ENCODE data around the gene PDPN. TPM values are rescaled to one million over a fixed set of nuclear protein-coding genes. Genes with fewer than 3 reads are reported as not detected.

PDPN gene
- total and polyA plus RNA-seq, 2 of the 13 experiments (the other 11 are each of a cell fraction or from before 2014, with no cell fraction given): not detected

DNA sequence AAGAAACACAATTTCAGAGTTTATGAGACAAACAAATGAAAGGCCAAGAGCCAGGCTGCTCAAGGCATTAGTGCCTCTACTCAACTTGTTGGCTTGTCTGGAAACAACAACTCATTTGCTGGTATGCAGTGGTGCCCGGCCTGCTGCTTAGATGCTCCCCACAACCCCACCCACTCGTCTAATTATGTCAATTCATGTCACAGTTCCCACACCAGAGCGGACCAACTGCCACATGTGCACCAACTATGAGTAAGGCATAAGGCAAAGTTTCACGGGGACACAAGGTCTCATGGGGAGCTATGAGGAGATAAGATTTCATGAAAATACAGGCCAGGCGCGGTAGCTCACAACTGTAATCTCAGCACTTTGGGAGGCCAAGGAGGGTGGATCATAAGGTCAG, 35.4 kb upstream of the PDPN start (continued):
- TF ChIP-seq ZNF34 (CRISPR knock-in tag; IDR thresholded peaks at IDR 0.05; ENCODE audit: borderline replicate concordance) (no peak), CBFB (CRISPR knock-in tag; IDR thresholded peaks at IDR 0.05) (no peak)
- TF ChIP-seq, protein P1, sequence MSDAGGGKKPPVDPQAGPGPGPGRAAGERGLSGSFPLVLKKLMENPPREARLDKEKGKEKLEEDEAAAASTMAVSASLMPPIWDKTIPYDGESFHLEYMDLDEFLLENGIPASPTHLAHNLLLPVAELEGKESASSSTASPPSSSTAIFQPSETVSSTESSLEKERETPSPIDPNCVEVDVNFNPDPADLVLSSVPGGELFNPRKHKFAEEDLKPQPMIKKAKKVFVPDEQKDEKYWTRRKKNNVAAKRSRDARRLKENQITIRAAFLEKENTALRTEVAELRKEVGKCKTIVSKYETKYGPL (CRISPR knock-in tag; IDR thresholded peaks at IDR 0.05): no peak

DNA sequence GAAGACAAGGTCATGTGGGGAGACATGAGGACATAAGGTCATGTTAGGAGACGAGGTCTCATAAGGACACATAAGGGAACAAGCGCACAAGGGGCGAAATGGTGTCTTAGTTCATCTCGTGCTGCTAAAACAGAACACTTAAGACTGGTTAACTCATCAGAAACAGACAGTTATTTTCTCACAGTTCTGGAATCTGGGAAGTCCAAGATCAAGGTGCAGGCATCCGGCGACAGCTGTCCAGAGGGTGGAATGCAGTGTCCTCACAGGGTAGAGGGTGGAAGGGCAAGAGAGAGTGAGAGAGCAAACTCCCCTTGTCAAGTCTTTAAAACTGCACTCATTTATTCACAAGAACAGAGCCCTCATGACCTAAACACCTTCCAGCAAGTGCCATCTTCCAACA, 34.6 kb upstream of the PDPN start:
- intact Hi-C loops (cut with micrococcal nuclease; ENCODE audit: unreplicated experiment): no loop called here
- 23% methylated on average over 6 of the region's 6 CpGs for WGBS (ENCODE audit: low lambda C conversion rate)
- Histone ChIP-seq H3K79me2 (ENCODE audit: insufficient read depth, low read length) (no peaks in the 10 kb centered on the region), H2AFZ (ENCODE audit: low read length) (no peak overlapping the region), H3K27ac (ENCODE audit: extremely low read length, insufficient read depth, low read length) (no peak overlapping the region), H3K4me2 (ENCODE audit: low read depth, low read length) (no peak overlapping the region), H3K4me3 (replicated peaks in 1 of 3; ENCODE audit: insufficient read depth in 1 of 3, low read depth in 2 of 3, low read length in 3 of 3) (no peak overlapping the region), H3K27me3 (ENCODE audit: control insufficient read depth in 1 of 2, insufficient read depth in 2 of 2, low read length in 2 of 2) (peaks cover 0 to 4% of the 10 kb centered on the region in 2 experiments; a peak in 2 of 5 replicates), H4K20me1 (ENCODE audit: insufficient read depth, low read length) (no peaks in the 10 kb centered on the region), H3K9me3 (ENCODE audit: low read length) (no peaks in the 10 kb centered on the region), H3K4me1 (ENCODE audit: insufficient read depth, low read length) (no peaks in the 10 kb centered on the region), H3K9ac (ENCODE audit: insufficient read depth, low read depth, low read length) (no peak overlapping the region), H3K36me3 (replicated peaks in 1 of 2; ENCODE audit: control insufficient read depth in 1 of 2, insufficient read depth in 2 of 2, low read length in 2 of 2) (no peaks in the 10 kb centered on the region)
- TF ChIP-seq ZNF605 (CRISPR knock-in tag; IDR thresholded peaks at IDR 0.05): no peak
- TF ChIP-seq, protein P2, sequence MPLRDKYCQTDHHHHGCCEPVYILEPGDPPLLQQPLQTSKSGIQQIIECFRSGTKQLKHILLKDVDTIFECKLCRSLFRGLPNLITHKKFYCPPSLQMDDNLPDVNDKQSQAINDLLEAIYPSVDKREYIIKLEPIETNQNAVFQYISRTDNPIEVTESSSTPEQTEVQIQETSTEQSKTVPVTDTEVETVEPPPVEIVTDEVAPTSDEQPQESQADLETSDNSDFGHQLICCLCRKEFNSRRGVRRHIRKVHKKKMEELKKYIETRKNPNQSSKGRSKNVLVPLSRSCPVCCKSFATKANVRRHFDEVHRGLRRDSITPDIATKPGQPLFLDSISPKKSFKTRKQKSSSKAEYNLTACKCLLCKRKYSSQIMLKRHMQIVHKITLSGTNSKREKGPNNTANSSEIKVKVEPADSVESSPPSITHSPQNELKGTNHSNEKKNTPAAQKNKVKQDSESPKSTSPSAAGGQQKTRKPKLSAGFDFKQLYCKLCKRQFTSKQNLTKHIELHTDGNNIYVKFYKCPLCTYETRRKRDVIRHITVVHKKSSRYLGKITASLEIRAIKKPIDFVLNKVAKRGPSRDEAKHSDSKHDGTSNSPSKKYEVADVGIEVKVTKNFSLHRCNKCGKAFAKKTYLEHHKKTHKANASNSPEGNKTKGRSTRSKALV (CRISPR knock-in tag; IDR thresholded peaks at IDR 0.05): no peak
- DNase-seq (ENCODE audit: low spot score) (no peak), FAIRE-seq (no peak), ATAC-seq (no peak)
- in situ Hi-C loops (cut with HindIII; ENCODE audit: extremely low pct_ligation_motif_present, low pct_unique_long_range_greater_than_20kb): no loop called here
- ChIA-PET POLR2A (no interaction called here), CTCF (ENCODE audit: low intra/inter-chr PET ratio, low total read pairs) (no interaction called here)
- BruUV-seq (replicated peaks): no TSS peak
